PFSK-1 (cell line): ENCODE measurements around the gene CASP8AP2.

Experiments used
- POLR2AphosphoS5 ChIP-seq: IDR thresholded peaks from 2 replicates; pipeline ENCODE4 v1.6.1; 2012; ENCODE audit warnings: low read depth, mild to moderate bottlenecking, control low read depth, low read length, moderate library complexity
- REST ChIP-seq, 2 experiments: IDR thresholded peaks; 2 replicates each; pipeline versions ENCODE4 v1.6.1 to v1.8.0; 2011 to 2012; ENCODE audit warnings: low read depth in 2 of 2, low read length in 2 of 2, control low read depth in 1 of 2, inconsistent platforms in 1 of 2, mild to moderate bottlenecking in 1 of 2, moderate library complexity in 1 of 2; ENCODE audit not compliant: insufficient read depth in 1 of 2
- TAF1 ChIP-seq: IDR thresholded peaks from 2 replicates; pipeline ENCODE4 v1.6.1; 2012; ENCODE audit warnings: low read length, control low read depth, borderline replicate concordance; ENCODE audit not compliant: insufficient read depth

GRCh38 chr6:89887452-89888137 is 57.9 kb downstream of the CASP8AP2 start:
- TF ChIP-seq POLR2AphosphoS5 (no peak), REST (IDR thresholded peaks at IDR 0.05; ENCODE audit: insufficient read depth in 1 of 2, low read depth in 2 of 2, low read length in 2 of 2) (no peak), TAF1 (no peak)
